H9 (cell line): ENCODE results near the gene PAQR4. TPM values are rescaled to one million over a fixed set of nuclear protein-coding genes. Genes with fewer than 3 reads are reported as not detected.

Source experiments
- DNase-seq: peaks from one replicate; pipeline ENCODE4 v3.0.0-alpha.2; 2017
- H2AFZ ChIP-seq: one replicate; pipeline ENCODE4 v1.6.1; 2013; ENCODE audit warnings: mild to moderate bottlenecking, low read length, control low read depth, moderate library complexity
- H2AK5ac ChIP-seq: 2 replicates; pipeline ENCODE4 v1.6.1; 2013; ENCODE audit warnings: low read length, control low read depth, mixed read lengths; ENCODE audit not compliant: insufficient read length
- H2BK120ac ChIP-seq: one replicate; pipeline ENCODE4 v1.6.1; 2013; ENCODE audit warnings: low read depth, mild to moderate bottlenecking, low read length, control low read depth, inconsistent platforms; ENCODE audit not compliant: poor library complexity, severe bottlenecking
- H2BK12ac ChIP-seq: 2 replicates; pipeline ENCODE4 v1.6.1; 2013; ENCODE audit warnings: low read length, control low read depth, mixed read lengths, low read depth; ENCODE audit not compliant: insufficient read length
- H2BK15ac ChIP-seq: 2 replicates; pipeline ENCODE4 v1.6.1; 2013; ENCODE audit warnings: low read depth, low read length, control low read depth
- H2BK20ac ChIP-seq: one replicate; pipeline ENCODE4 v1.6.1; 2013; ENCODE audit warnings: low read depth, mild to moderate bottlenecking, low read length, control low read depth, inconsistent platforms; ENCODE audit not compliant: poor library complexity, severe bottlenecking
- H2BK5ac ChIP-seq: 2 replicates; pipeline ENCODE4 v1.6.1; 2013; ENCODE audit warnings: low read length, control low read depth, mixed read lengths; ENCODE audit not compliant: insufficient read length
- H3K14ac ChIP-seq: 2 replicates; pipeline ENCODE4 v1.6.1; 2013; ENCODE audit warnings: low read length, control low read depth; ENCODE audit not compliant: insufficient read depth
- H3K18ac ChIP-seq: 2 replicates; pipeline ENCODE4 v1.6.1; 2013; ENCODE audit warnings: low read depth, mild to moderate bottlenecking, mixed read lengths, low read length, control low read depth; ENCODE audit not compliant: insufficient read length
- H3K23ac ChIP-seq: 2 replicates; pipeline ENCODE4 v1.6.1; 2013; ENCODE audit warnings: low read length, control low read depth, mixed read lengths, low read depth; ENCODE audit not compliant: insufficient read length
- H3K23me2 ChIP-seq: 2 replicates; pipeline ENCODE4 v1.6.1; 2013; ENCODE audit warnings: low read depth, mild to moderate bottlenecking, mixed read lengths, low read length, control low read depth; ENCODE audit not compliant: insufficient read length, poor library complexity, severe bottlenecking
- H3K27ac ChIP-seq: 2 replicates; pipeline ENCODE4 v1.5.1; 2013; ENCODE audit warnings: low read length, control low read depth, mixed read lengths, low read depth; ENCODE audit not compliant: insufficient read length
- H3K27me3 ChIP-seq: 2 replicates; pipeline ENCODE4 v1.6.1; 2013; ENCODE audit warnings: low read length, control low read depth, inconsistent platforms; ENCODE audit not compliant: insufficient read depth
- H3K4ac ChIP-seq: 2 replicates; pipeline ENCODE4 v1.6.1; 2013; ENCODE audit warnings: low read depth, mild to moderate bottlenecking, control low read depth, inconsistent platforms, low read length, moderate library complexity
- H3K4me1 ChIP-seq: 2 replicates; pipeline ENCODE4 v1.6.1; 2013; ENCODE audit warnings: low read length, control low read depth, inconsistent platforms; ENCODE audit not compliant: insufficient read depth
- H3K4me2 ChIP-seq: 2 replicates; pipeline ENCODE4 v1.6.1; 2013; ENCODE audit warnings: low read length, control low read depth, mixed read lengths; ENCODE audit not compliant: insufficient read length, insufficient read depth
- H3K56ac ChIP-seq: 2 replicates; pipeline ENCODE4 v1.6.1; 2013; ENCODE audit warnings: low read depth, mild to moderate bottlenecking, mixed read lengths, low read length, control low read depth; ENCODE audit not compliant: insufficient read length
- H3K79me1 ChIP-seq: 2 replicates; pipeline ENCODE4 v1.6.1; 2013; ENCODE audit warnings: low read depth, mild to moderate bottlenecking, moderate library complexity, low read length, control low read depth, inconsistent platforms; ENCODE audit not compliant: insufficient read depth, poor library complexity, severe bottlenecking
- H3K79me2 ChIP-seq: 2 replicates; pipeline ENCODE4 v1.6.1; 2013; ENCODE audit warnings: low read length, control low read depth, inconsistent platforms; ENCODE audit not compliant: insufficient read depth
- H3K9ac ChIP-seq: 2 replicates; pipeline ENCODE4 v1.6.1; 2013; ENCODE audit warnings: low read length, control low read depth, mixed read lengths; ENCODE audit not compliant: insufficient read length; ENCODE audit errors: extremely low read depth
- H3K9me3 ChIP-seq: one replicate; pipeline ENCODE4 v1.6.1; 2013; ENCODE audit warnings: low read depth, low read length, inconsistent platforms; ENCODE audit not compliant: control insufficient read depth
- H3T11ph ChIP-seq: one replicate; pipeline ENCODE4 v1.6.1; 2013; ENCODE audit warnings: mild to moderate bottlenecking, low read length, control low read depth, inconsistent platforms
- H4K20me1 ChIP-seq: one replicate; pipeline ENCODE4 v1.6.1; 2013; ENCODE audit not compliant: control insufficient read depth, insufficient read length, insufficient read depth
- H4K5ac ChIP-seq: 2 replicates; pipeline ENCODE4 v1.6.1; 2013; ENCODE audit warnings: low read depth, mild to moderate bottlenecking, mixed read lengths, low read length, control low read depth; ENCODE audit not compliant: insufficient read length
- H4K8ac ChIP-seq: replicated peaks from 2 replicates; pipeline ENCODE4 v1.6.1; 2013; ENCODE audit warnings: low read length, control low read depth, mixed read lengths, low read depth; ENCODE audit not compliant: insufficient read length
- H4K91ac ChIP-seq: 2 replicates; pipeline ENCODE4 v1.6.1; 2013; ENCODE audit warnings: low read depth, mild to moderate bottlenecking, moderate library complexity, mixed read lengths, low read length, control low read depth; ENCODE audit not compliant: insufficient read length
- H3K27ac Mint-ChIP-seq, 3 experiments: 2 replicates in 2 of 3; 3 replicates in 1 of 3; pipeline ENCODE4 v1.8.0; 2020 to 2021; ENCODE audit warnings: mixed read lengths in 3 of 3, mild to moderate bottlenecking in 1 of 3, moderate library complexity in 1 of 3
- H3K27me3 Mint-ChIP-seq: 2 replicates; pipeline ENCODE4 v1.8.0; 2021; ENCODE audit warnings: low read depth, mild to moderate bottlenecking, moderate library complexity, mixed read lengths
- H3K36me3 Mint-ChIP-seq, 3 experiments: 2 replicates in 2 of 3; 3 replicates in 1 of 3; pipeline ENCODE4 v1.8.0; 2020 to 2021; ENCODE audit warnings: low read depth in 3 of 3, mixed read lengths in 3 of 3; ENCODE audit not compliant: insufficient read depth in 1 of 3
- H3K4me1 Mint-ChIP-seq, 2 experiments: 2 replicates each; pipeline ENCODE4 v1.8.0; 2020; ENCODE audit warnings: mixed read lengths in 2 of 2
- H3K4me3 Mint-ChIP-seq, 2 experiments: 2 replicates in 1 of 2; 3 replicates in 1 of 2; pipeline ENCODE4 v1.8.0; 2020 to 2021; ENCODE audit warnings: mild to moderate bottlenecking in 2 of 2, mixed read lengths in 2 of 2, moderate library complexity in 1 of 2
- H3K9me3 Mint-ChIP-seq, 2 experiments: 2 replicates in 1 of 2; 3 replicates in 1 of 2; pipeline ENCODE4 v1.8.0; 2020; ENCODE audit warnings: mild to moderate bottlenecking in 2 of 2, mixed read lengths in 2 of 2, moderate library complexity in 1 of 2
- WGBS: extraction: QIAGEN DNeasy Blood & Tissue Kit; methylation state at CpG from one replicate; pipeline ENCODE4 v1.1.7; 2013; ENCODE audit warnings: missing lambda C conversion rate, low lambda C conversion rate, mixed read lengths; ENCODE audit not compliant: insufficient read length; ENCODE audit errors: extremely low coverage; 5-methylcytosine and 5-hydroxymethylcytosine counted together
- total RNA-seq: library from RNA; stranded (reverse); gene quantifications from 2 replicates; pipeline ENCODE4 v1.2.1, GENCODE V29; 2021
- TF ChIP-seq, protein P1 (sequence below): fragments of 200-600 bp; sonication (generic); conservative IDR thresholded peaks from 3 replicates; pipeline ENCODE4 v1.8.0; 2021; ENCODE audit warnings: antibody characterized with exemption, mild to moderate bottlenecking

The PAQR4 gene
- total RNA-seq, 1 experiment from 2014 or later = 32.1 TPM

DNA sequence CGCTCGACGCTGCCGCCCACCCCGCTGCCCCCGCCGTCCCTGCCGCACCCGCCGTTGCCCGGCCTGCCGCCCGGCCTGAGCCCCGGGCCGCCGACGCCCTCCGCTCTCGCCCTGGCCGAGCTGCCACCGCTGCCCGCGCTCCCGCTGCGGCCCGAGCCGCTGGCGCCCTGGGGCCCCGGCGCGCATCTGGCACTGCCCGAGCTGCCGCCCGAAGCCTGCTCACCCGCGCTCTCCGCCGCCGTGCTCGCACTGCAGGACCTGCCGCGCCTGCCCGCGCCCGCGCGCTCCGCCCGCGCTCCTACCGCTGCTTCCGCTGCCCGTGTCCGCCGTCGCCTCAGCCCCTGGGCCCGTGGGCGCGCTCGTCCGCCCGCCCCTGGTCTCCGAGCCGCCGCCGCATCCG is 35.2 kb downstream of the PAQR4 start:
- Histone ChIP-seq H3K56ac (no peak overlapping the region), H3K79me2 (no peaks in the 10 kb centered on the region), H3K4ac (no peak overlapping the region), H2AK5ac (no peak overlapping the region), H3K9ac (no peak overlapping the region), H3K9me3 (no peaks in the 10 kb centered on the region), H4K91ac (no peak overlapping the region), H3K4me1 (peaks cover 11% of the 10 kb centered on the region; the same call in 1 of the 2 replicates), H2BK12ac (no peak overlapping the region), H2BK120ac (no peak overlapping the region), H3K23me2 (peaks cover 6% of the 10 kb centered on the region), H2BK15ac (no peak overlapping the region), H3K27me3 (no peaks in the 10 kb centered on the region), H4K20me1 (no peaks in the 10 kb centered on the region), H2BK20ac (no peak overlapping the region), H3K18ac (no peak overlapping the region), H3T11ph (no peak overlapping the region), H3K79me1 (no peaks in the 10 kb centered on the region), H4K8ac (no peak overlapping the region), H2BK5ac (no peak overlapping the region), H4K5ac (no peak overlapping the region), H2AFZ (no peak overlapping the region), H3K4me2 (no peak overlapping the region), H3K14ac (no peak overlapping the region; the same call in 1 of the 2 replicates), H3K23ac (no peak overlapping the region), H3K27ac (no peak overlapping the region)
- Mint-ChIP-seq H3K4me1 (peaks cover 34 to 47% of the 10 kb centered on the region in 2 experiments), H3K36me3 (peaks cover 0 to 7% (median 6%) of the 10 kb centered on the region in 3 experiments; a peak in 4 of 7 replicates), H3K4me3 (peak overlapping the region; percentile 77 to 88), H3K27me3 (no peaks in the 10 kb centered on the region; the same call in 1 of the 2 replicates), H3K9me3 (no peaks in the 10 kb centered on the region), H3K27ac (no peak overlapping the region; a peak in 1 of 7 replicates)
- no peak for DNase-seq
- TF ChIP-seq, protein P1, sequence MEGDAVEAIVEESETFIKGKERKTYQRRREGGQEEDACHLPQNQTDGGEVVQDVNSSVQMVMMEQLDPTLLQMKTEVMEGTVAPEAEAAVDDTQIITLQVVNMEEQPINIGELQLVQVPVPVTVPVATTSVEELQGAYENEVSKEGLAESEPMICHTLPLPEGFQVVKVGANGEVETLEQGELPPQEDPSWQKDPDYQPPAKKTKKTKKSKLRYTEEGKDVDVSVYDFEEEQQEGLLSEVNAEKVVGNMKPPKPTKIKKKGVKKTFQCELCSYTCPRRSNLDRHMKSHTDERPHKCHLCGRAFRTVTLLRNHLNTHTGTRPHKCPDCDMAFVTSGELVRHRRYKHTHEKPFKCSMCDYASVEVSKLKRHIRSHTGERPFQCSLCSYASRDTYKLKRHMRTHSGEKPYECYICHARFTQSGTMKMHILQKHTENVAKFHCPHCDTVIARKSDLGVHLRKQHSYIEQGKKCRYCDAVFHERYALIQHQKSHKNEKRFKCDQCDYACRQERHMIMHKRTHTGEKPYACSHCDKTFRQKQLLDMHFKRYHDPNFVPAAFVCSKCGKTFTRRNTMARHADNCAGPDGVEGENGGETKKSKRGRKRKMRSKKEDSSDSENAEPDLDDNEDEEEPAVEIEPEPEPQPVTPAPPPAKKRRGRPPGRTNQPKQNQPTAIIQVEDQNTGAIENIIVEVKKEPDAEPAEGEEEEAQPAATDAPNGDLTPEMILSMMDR = no peak
- no CpG with 5 or more reads among the region's 67 CpGs for WGBS
